Measurements from ENCODE around the gene RPL3.
A peak's percentile ranks its signal among the peaks of the same experiment; 100 is the strongest.

Gene RPL3

GRCh38 chr22:39282645-39283321, 36.6 kb downstream of the RPL3 start:
- DNase-seq (ENCODE audit: low read depth): no peak

GRCh38 chr22:39281126-39281525, 38.3 kb downstream of the RPL3 start:
- no peak for DNase-seq (ENCODE audit: low read depth)

GRCh38 chr22:39280250-39280649, 39.2 kb downstream of the RPL3 start:
- DNase-seq (ENCODE audit: low read depth): no peak

- no peak for DNase-seq (ENCODE audit: low read depth)
Observed at GRCh38 chr22:39279170-39279850, 40.1 kb downstream of the RPL3 start.

GRCh38 chr22:39278040-39278439, 41.4 kb downstream of the RPL3 start:
- no peak for DNase-seq (ENCODE audit: low read depth)

- DNase-seq (ENCODE audit: low read depth): peak; percentile 54
Observed at GRCh38 chr22:39277142-39277607, 42.2 kb downstream of the RPL3 start.

- DNase-seq (ENCODE audit: low read depth): no peak
Observed at GRCh38 chr22:39276440-39277141, 42.8 kb downstream of the RPL3 start.

- no peak for DNase-seq (ENCODE audit: low read depth)
Observed at GRCh38 chr22:39275814-39276439, 43.5 kb downstream of the RPL3 start.

GRCh38 chr22:39273950-39274887, 45.2 kb downstream of the RPL3 start:
- DNase-seq (ENCODE audit: low read depth): no peak

GRCh38 chr22:39270792-39271191, 48.6 kb downstream of the RPL3 start:
- no peak for DNase-seq (ENCODE audit: low read depth)

- no peak for DNase-seq (ENCODE audit: low read depth)
Observed at GRCh38 chr22:39270280-39270679, 49.1 kb downstream of the RPL3 start.

GRCh38 chr22:39269095-39269790, 50.2 kb downstream of the RPL3 start:
- DNase-seq (ENCODE audit: low read depth): no peak

GRCh38 chr22:39268645-39269044, 50.8 kb downstream of the RPL3 start:
- DNase-seq (ENCODE audit: low read depth): no peak

GRCh38 chr22:39267974-39268373, 51.4 kb downstream of the RPL3 start:
- DNase-seq (ENCODE audit: low read depth): no peak

GRCh38 chr22:39266398-39267030, 52.9 kb downstream of the RPL3 start:
- no peak for DNase-seq (ENCODE audit: low read depth)

- no peak for DNase-seq (ENCODE audit: low read depth)
Observed at GRCh38 chr22:39265143-39265886, 54.1 kb downstream of the RPL3 start.

GRCh38 chr22:39264349-39265038, 54.9 kb downstream of the RPL3 start:
- DNase-seq (ENCODE audit: low read depth): no peak

- no peak for DNase-seq (ENCODE audit: low read depth)
Observed at GRCh38 chr22:39263626-39264348, 55.6 kb downstream of the RPL3 start.

Data from non-pigmented ciliary epithelial cell (primary cell).